ENCODE measurements around the gene ADAMTS2.

GRCh38 chr5:179327021-179327735 lies 18.1 kb downstream of the ADAMTS2 start:
- TF ChIP-seq CTCF (IDR thresholded peaks at IDR 0.05) (no peak), POLR2A (IDR thresholded peaks at IDR 0.05) (no peak)

All from lower leg skin (tissue), 3 donors.